GM23338 (cell line): Measurements from ENCODE around the gene EDIL3. TPM values are rescaled to one million over a fixed set of nuclear protein-coding genes. Genes with fewer than 3 reads are reported as not detected.

Experiments
- ATAC-seq: fragments of 200-7000 bp; cut with Tn5 transposase; 3 replicates; pipeline ENCODE4 v1.9.1; 2020
- DNase-seq: peaks from one replicate; pipeline ENCODE4 v3.0.0-alpha.2; 2015; ENCODE audit warnings: low spot score
- H2AFZ ChIP-seq: fragments of 200-600 bp; sonication (generic); 2 replicates; pipeline ENCODE4 v1.8.0; 2016; ENCODE audit warnings: antibody characterized with exemption, mild to moderate bottlenecking, moderate library complexity
- H3F3A ChIP-seq: fragments of 200-600 bp; sonication (generic); replicated peaks from 2 replicates; pipeline ENCODE4 v1.8.0; 2017; ENCODE audit warnings: antibody characterized with exemption, mixed run types, low read depth
- H3K27ac ChIP-seq: fragments of 200-600 bp; sonication (generic); 2 replicates; pipeline ENCODE4 v1.6.1; 2016; ENCODE audit warnings: low read depth
- H3K27me3 ChIP-seq: fragments of 200-600 bp; sonication (generic); 2 replicates; pipeline ENCODE4 v1.8.0; 2016; ENCODE audit warnings: mild to moderate bottlenecking, mixed run types, moderate library complexity; ENCODE audit not compliant: insufficient read depth
- H3K36me3 ChIP-seq: fragments of 200-600 bp; sonication (generic); 2 replicates; pipeline ENCODE4 v1.8.0; 2016; ENCODE audit warnings: mild to moderate bottlenecking; ENCODE audit not compliant: insufficient read depth
- H3K4me1 ChIP-seq: fragments of 200-600 bp; sonication (generic); 2 replicates; pipeline ENCODE4 v1.8.0; 2016; ENCODE audit warnings: mild to moderate bottlenecking, moderate library complexity; ENCODE audit not compliant: insufficient read depth
- H3K4me2 ChIP-seq: fragments of 200-600 bp; sonication (generic); 2 replicates; pipeline ENCODE4 v1.7.1; 2017; ENCODE audit warnings: mixed run types
- H3K4me3 ChIP-seq: fragments of 200-600 bp; sonication (generic); 2 replicates; pipeline ENCODE4 v1.6.1; 2016; ENCODE audit warnings: mixed run types
- H3K79me2 ChIP-seq: fragments of 200-600 bp; sonication (generic); replicated peaks from 2 replicates; pipeline ENCODE4 v1.8.0; 2017; ENCODE audit warnings: mild to moderate bottlenecking; ENCODE audit not compliant: insufficient read depth
- H3K9me2 ChIP-seq: fragments of 200-600 bp; sonication (generic); 2 replicates; pipeline ENCODE4 v1.8.0; 2017; ENCODE audit not compliant: insufficient read depth
- H4K20me1 ChIP-seq: fragments of 200-600 bp; sonication (generic); replicated peaks from 2 replicates; pipeline ENCODE4 v1.8.0; 2017; ENCODE audit warnings: mild to moderate bottlenecking; ENCODE audit not compliant: insufficient read depth
- H3K27ac Mint-ChIP-seq: 2 replicates; pipeline ENCODE4 v1.8.0; 2020; ENCODE audit warnings: inconsistent platforms, mild to moderate bottlenecking, moderate library complexity, mixed read lengths
- H3K27me3 Mint-ChIP-seq: 3 replicates; pipeline ENCODE4 v1.8.0; 2022; ENCODE audit warnings: low read depth, mild to moderate bottlenecking, moderate library complexity, mixed read lengths, inconsistent platforms; ENCODE audit not compliant: insufficient read depth, poor library complexity
- H3K36me3 Mint-ChIP-seq: 3 replicates; pipeline ENCODE4 v1.8.0; 2021; ENCODE audit warnings: low read depth, mild to moderate bottlenecking, inconsistent platforms, moderate library complexity, mixed read lengths
- H3K4me1 Mint-ChIP-seq: 3 replicates; pipeline ENCODE4 v1.8.0; 2020; ENCODE audit warnings: mild to moderate bottlenecking, inconsistent platforms, mixed read lengths
- H3K4me3 Mint-ChIP-seq: 3 replicates; pipeline ENCODE4 v1.8.0; 2021; ENCODE audit warnings: moderate library complexity, mild to moderate bottlenecking, inconsistent platforms, mixed read lengths
- H3K9me3 Mint-ChIP-seq: 3 replicates; pipeline ENCODE4 v1.8.0; 2020; ENCODE audit warnings: moderate library complexity, mild to moderate bottlenecking, inconsistent platforms, mixed read lengths
- CREB1 ChIP-seq: fragments of 250-450 bp; sonication (Bioruptor Pico); IDR thresholded peaks from 2 replicates; pipeline ENCODE4 v1.5.0; 2020; ENCODE audit warnings: low read depth, mild to moderate bottlenecking, moderate library complexity
- ETS1 ChIP-seq: IDR thresholded peaks from 2 replicates; pipeline ENCODE4 v1.6.1; 2016; ENCODE audit warnings: antibody characterized with exemption
- EZH2 ChIP-seq: fragments of 200-600 bp; sonication (generic); IDR thresholded peaks from one replicate; pipeline ENCODE4 v1.8.0; 2017; ENCODE audit warnings: antibody characterized with exemption, mild to moderate bottlenecking, low read depth; ENCODE audit not compliant: unreplicated experiment
- EZH2phosphoT487 ChIP-seq: fragments of 200-600 bp; sonication (generic); IDR thresholded peaks from one replicate; pipeline ENCODE4 v1.8.1; 2018; ENCODE audit warnings: antibody characterized with exemption; ENCODE audit not compliant: unreplicated experiment
- JUNB ChIP-seq: IDR thresholded peaks from one replicate; pipeline ENCODE4 v1.6.1; 2016; ENCODE audit warnings: antibody characterized with exemption; ENCODE audit not compliant: unreplicated experiment
- NANOG ChIP-seq: IDR thresholded peaks from 2 replicates; pipeline ENCODE4 v1.6.1; 2016; ENCODE audit warnings: antibody characterized with exemption, borderline replicate concordance
- POLR2AphosphoS5 ChIP-seq: IDR thresholded peaks from 2 replicates; pipeline ENCODE4 v1.6.1; 2016; ENCODE audit warnings: antibody characterized with exemption, low read depth
- STAT1 ChIP-seq: IDR thresholded peaks from one replicate; pipeline ENCODE4 v1.6.1; 2016; ENCODE audit warnings: antibody characterized with exemption; ENCODE audit not compliant: unreplicated experiment
- ZNF114 ChIP-seq: fragments of 250-450 bp; sonication (Bioruptor Pico); IDR thresholded peaks from 2 replicates; pipeline ENCODE4 v1.5.0; 2020; ENCODE audit warnings: mild to moderate bottlenecking, moderate library complexity
- ZNF331 ChIP-seq: fragments of 250-450 bp; sonication (Bioruptor Pico); IDR thresholded peaks from 2 replicates; pipeline ENCODE4 v1.5.0; 2020; ENCODE audit warnings: low read depth, mild to moderate bottlenecking, moderate library complexity
- ZNF462 ChIP-seq: fragments of 250-450 bp; sonication (Bioruptor Pico); IDR thresholded peaks from 2 replicates; pipeline ENCODE4 v1.5.0; 2020; ENCODE audit warnings: mild to moderate bottlenecking, moderate library complexity
- polyA plus RNA-seq: library from polyadenylated mRNA; unstranded; fragments of >200 nt; fragmentation: Nextera tagmentation; extraction: Ambion mirVana; gene quantifications from 2 replicates; pipeline ENCODE4 v1.2.1, GENCODE V29; 2016
- total RNA-seq: library from RNA; depleted of rRNA; stranded (reverse); fragments of >200 nt; shearing (Covaris generic); gene quantifications from 2 replicates; pipeline ENCODE4 v1.2.3, GENCODE V29; 2014
- TF ChIP-seq, protein P1 (sequence below): IDR thresholded peaks from one replicate; pipeline ENCODE4 v1.6.1; 2018; ENCODE audit warnings: antibody characterized with exemption; ENCODE audit not compliant: unreplicated experiment
- TF ChIP-seq, protein P2 (sequence below), 2 experiments: fragments of 200-600 bp in 1 of 2; sonication (generic) in 1 of 2; conservative IDR thresholded peaks; 2 replicates each; pipeline versions ENCODE4 v1.5.1 to v1.6.1; 2016 to 2017; ENCODE audit warnings: antibody characterized with exemption in 2 of 2, low read depth in 2 of 2, mild to moderate bottlenecking in 2 of 2, moderate library complexity in 1 of 2

The EDIL3 gene
- total and polyA plus RNA-seq, 2 experiments from 2014 or later: 43.3 to 61.9 TPM

DNA sequence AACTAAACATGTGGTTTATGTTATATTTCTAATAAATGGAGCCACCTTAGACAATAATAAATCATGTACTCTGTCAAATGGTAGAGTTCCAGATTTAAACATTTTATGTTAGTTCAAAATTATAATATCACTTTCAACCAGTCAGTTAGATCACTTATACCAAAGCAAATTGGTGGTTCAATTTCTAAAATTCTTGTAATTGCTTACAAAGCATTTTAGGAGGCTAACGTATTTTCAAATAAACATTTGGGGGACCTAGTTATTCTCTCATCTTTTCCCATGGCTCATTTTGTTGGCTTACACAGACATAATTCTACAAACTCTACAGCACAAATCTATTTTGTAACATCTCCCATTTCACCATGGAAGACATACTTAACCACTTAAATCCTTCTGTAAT is 39.9 kb downstream of the EDIL3 start:
- no peaks in the 10 kb centered on the region for H3K36me3 ChIP-seq
- peaks cover 34% of the 10 kb centered on the region for H3K4me1 Mint-ChIP-seq
- no peak for ATAC-seq

More for the DNA sequence above, 39.9 kb downstream of the EDIL3 start:
- no peak for DNase-seq
- Histone ChIP-seq H3K27ac (peak overlapping the region; percentile 48), H3K4me2 (peak overlapping the region; percentile 34), H3K9me2 (no peaks in the 10 kb centered on the region), H2AFZ (no peak overlapping the region), H3K4me1 (peaks cover 44% of the 10 kb centered on the region), H3K4me3 (no peak overlapping the region), H3K79me2 (peaks cover 4% of the 10 kb centered on the region), H3F3A (no peaks in the 10 kb centered on the region), H4K20me1 (no peaks in the 10 kb centered on the region), H3K27me3 (no peaks in the 10 kb centered on the region)
- Mint-ChIP-seq H3K36me3 (no peaks in the 10 kb centered on the region), H3K27me3 (no peaks in the 10 kb centered on the region), H3K27ac (peak overlapping the region; percentile 60), H3K9me3 (no peaks in the 10 kb centered on the region), H3K4me3 (no peak overlapping the region)
- TF ChIP-seq, protein P1, sequence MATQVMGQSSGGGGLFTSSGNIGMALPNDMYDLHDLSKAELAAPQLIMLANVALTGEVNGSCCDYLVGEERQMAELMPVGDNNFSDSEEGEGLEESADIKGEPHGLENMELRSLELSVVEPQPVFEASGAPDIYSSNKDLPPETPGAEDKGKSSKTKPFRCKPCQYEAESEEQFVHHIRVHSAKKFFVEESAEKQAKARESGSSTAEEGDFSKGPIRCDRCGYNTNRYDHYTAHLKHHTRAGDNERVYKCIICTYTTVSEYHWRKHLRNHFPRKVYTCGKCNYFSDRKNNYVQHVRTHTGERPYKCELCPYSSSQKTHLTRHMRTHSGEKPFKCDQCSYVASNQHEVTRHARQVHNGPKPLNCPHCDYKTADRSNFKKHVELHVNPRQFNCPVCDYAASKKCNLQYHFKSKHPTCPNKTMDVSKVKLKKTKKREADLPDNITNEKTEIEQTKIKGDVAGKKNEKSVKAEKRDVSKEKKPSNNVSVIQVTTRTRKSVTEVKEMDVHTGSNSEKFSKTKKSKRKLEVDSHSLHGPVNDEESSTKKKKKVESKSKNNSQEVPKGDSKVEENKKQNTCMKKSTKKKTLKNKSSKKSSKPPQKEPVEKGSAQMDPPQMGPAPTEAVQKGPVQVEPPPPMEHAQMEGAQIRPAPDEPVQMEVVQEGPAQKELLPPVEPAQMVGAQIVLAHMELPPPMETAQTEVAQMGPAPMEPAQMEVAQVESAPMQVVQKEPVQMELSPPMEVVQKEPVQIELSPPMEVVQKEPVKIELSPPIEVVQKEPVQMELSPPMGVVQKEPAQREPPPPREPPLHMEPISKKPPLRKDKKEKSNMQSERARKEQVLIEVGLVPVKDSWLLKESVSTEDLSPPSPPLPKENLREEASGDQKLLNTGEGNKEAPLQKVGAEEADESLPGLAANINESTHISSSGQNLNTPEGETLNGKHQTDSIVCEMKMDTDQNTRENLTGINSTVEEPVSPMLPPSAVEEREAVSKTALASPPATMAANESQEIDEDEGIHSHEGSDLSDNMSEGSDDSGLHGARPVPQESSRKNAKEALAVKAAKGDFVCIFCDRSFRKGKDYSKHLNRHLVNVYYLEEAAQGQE: no peak
- TF ChIP-seq JUNB (no peak), CREB1 (CRISPR knock-in tag) (no peak), EZH2phosphoT487 (no peak), POLR2AphosphoS5 (no peak), ZNF462 (no peak), STAT1 (no peak), EZH2 (no peak), ZNF114 (CRISPR knock-in tag) (no peak), ZNF331 (no peak), NANOG (no peak), ETS1 (no peak)
- TF ChIP-seq, protein P2, sequence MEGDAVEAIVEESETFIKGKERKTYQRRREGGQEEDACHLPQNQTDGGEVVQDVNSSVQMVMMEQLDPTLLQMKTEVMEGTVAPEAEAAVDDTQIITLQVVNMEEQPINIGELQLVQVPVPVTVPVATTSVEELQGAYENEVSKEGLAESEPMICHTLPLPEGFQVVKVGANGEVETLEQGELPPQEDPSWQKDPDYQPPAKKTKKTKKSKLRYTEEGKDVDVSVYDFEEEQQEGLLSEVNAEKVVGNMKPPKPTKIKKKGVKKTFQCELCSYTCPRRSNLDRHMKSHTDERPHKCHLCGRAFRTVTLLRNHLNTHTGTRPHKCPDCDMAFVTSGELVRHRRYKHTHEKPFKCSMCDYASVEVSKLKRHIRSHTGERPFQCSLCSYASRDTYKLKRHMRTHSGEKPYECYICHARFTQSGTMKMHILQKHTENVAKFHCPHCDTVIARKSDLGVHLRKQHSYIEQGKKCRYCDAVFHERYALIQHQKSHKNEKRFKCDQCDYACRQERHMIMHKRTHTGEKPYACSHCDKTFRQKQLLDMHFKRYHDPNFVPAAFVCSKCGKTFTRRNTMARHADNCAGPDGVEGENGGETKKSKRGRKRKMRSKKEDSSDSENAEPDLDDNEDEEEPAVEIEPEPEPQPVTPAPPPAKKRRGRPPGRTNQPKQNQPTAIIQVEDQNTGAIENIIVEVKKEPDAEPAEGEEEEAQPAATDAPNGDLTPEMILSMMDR (conservative IDR thresholded peaks at IDR 0.05; ENCODE audit: low read depth in 2 of 2): no peak
